ENCODE results near the gene ZNF823.
"Not testable (repeated sequence)": the region's sequence is repeated elsewhere in the genome, so short reads cannot be mapped to it uniquely, and the experiment has no call there.

Gene ZNF823

GRCh38 chr19:11676661-11677600, 61.8 kb downstream of the ZNF823 start:
- not testable (repeated sequence) for DNase-seq

DNA sequence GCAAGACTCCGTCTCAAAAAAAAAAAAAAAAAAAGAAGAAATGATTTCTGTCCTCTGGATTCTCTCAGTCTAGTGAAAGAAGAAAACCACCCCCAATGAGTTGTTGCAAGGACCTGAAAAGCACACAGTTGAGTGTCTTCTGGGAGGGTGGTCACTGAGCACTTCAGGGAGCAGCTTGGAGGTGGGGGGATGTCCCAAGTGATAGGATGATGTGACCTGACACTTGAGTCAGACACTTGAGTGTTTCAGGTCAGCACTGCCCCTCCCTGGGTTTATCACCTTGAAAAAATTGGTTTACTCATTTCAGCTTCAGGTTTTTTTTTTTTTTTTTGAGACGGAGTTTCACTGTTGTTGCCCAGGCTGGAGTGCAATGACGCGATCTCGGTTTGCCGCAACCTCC, 63.2 kb downstream of the ZNF823 start:
- DNase-seq, result no peak

- DNase-seq, result no peak
Measured at GRCh38 chr19:11674067-11674492, 64.7 kb downstream of the ZNF823 start.

DNA sequence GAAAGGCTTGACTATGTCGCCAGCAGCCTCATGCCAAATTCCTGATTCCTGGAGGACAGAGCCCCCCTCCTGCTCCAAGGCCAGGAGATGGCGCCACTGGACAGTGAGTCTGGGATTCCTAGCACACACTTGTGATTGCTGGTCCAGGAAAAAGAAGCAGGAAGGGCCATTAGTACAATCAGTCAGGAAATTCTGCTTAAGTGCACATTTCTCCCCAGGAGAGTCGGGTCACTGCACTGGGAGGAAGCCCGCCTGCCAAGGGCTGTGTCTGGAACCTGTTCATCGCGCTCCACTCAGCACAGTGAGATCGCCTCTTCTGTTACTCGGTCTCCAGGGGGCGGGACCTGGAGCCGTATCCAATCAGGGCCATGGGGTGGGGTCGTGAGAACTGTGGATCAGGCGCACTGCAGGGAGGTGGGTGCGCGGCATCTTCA, 65.1 kb downstream of the ZNF823 start:
- peak; percentile 10 for DNase-seq

Measured in stimulated activated CD4-positive, alpha-beta T cell treated with anti-CD3 and anti-CD28 coated beads, Interleukin-4, amount 100 ng/mL, for 24 hours (primary cell).